ENCODE results near the gene DSEL. TPM values are rescaled to one million over a fixed set of nuclear protein-coding genes. Genes with fewer than 3 reads are reported as not detected.

The DSEL gene
- total RNA-seq, 1 donor from 2014 or later: 2.7 TPM

DNA sequence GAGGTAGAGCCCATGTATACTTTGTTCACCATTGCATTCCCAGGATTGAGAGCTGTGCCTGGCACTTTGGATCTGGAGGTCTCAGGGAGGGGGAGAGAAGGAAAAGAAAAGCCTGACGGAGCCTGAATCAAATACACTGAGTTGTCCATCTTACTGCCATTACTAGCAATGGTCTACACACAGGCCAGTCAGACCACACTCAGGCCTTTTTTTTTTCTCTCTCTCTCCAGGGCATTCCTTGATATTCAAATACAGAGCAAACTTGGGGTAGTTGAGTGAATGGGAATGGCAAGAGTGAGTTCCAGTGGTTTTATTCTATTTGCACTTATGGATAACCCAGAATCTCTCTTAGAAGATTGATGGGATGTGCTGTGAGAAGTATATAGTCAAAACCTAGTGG is 11.8 kb downstream of the DSEL start:
- H3K27ac Mint-ChIP-seq (ENCODE audit: unreplicated experiment): no peak overlapping the region
- TF ChIP-seq, protein P1, sequence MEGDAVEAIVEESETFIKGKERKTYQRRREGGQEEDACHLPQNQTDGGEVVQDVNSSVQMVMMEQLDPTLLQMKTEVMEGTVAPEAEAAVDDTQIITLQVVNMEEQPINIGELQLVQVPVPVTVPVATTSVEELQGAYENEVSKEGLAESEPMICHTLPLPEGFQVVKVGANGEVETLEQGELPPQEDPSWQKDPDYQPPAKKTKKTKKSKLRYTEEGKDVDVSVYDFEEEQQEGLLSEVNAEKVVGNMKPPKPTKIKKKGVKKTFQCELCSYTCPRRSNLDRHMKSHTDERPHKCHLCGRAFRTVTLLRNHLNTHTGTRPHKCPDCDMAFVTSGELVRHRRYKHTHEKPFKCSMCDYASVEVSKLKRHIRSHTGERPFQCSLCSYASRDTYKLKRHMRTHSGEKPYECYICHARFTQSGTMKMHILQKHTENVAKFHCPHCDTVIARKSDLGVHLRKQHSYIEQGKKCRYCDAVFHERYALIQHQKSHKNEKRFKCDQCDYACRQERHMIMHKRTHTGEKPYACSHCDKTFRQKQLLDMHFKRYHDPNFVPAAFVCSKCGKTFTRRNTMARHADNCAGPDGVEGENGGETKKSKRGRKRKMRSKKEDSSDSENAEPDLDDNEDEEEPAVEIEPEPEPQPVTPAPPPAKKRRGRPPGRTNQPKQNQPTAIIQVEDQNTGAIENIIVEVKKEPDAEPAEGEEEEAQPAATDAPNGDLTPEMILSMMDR (conservative IDR thresholded peaks at IDR 0.05): no peak
- no peaks in the 10 kb centered on the region for H3K9me3 Mint-ChIP-seq
- no peak overlapping the region for H3K4me3 Mint-ChIP-seq
- no peaks in the 10 kb centered on the region for H3K27me3 Mint-ChIP-seq (ENCODE audit: low read depth)
- no peak for DNase-seq (ENCODE audit: low read depth, low spot score)
- H3K4me1 Mint-ChIP-seq: no peaks in the 10 kb centered on the region
- no peaks in the 10 kb centered on the region for H3K36me3 Mint-ChIP-seq (ENCODE audit: low read depth)

DNA sequence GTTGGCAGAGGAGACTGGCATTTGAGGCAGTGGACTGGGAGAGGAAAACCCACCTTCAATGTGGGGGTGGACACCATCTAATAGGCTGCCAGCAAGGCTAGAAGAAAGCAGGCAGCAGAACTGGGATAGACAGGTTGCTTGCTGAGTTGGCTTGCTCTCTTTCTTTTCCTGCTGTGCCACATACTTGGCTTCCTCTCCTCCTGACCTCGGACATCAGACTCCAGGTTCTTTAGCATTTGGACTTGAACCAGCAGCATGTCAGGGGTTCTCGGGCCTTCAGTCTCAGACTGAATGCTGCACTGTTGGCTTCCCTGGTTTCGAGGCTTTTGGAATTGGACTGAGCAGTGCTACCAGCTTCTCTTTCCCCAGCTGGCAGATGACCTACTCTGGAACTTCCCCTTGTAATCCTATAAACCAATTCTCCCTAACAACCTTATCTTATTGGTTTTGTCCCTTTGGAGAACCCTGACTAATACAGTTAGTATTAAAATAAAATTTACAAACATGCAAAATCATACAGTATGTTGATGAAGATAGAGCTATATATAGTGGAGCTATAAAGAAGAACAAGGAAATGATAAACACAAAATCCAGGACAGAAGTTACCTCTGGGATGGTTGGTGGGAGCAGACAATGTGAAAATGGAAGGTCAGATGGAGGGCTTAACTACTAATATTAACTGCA is 15.9 kb downstream of the DSEL start:
- TF ChIP-seq, protein P1 (conservative IDR thresholded peaks at IDR 0.05): no peak
- Mint-ChIP-seq H3K9me3 (no peaks in the 10 kb centered on the region), H3K36me3 (ENCODE audit: low read depth) (no peaks in the 10 kb centered on the region)

DNA sequence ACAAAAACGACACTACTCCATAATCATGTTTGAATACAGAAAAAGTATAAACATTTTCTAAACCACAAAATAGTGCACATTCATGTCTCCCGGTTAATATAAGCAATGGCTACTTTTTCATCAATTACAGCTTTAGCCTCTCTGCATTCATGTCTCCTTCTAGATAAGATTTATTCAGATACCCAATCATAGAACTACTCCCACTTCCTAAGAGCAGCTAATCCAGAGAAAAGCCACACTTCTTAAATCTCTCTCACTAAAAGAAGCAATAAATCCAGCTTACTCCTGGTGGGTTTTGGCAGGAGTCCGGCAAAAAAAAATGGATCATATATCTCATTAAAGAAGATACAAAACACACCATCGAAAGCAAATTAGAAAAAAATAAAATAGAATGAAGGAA is 20.1 kb downstream of the DSEL start:
- Mint-ChIP-seq H3K9me3 (no peaks in the 10 kb centered on the region), H3K4me3 (no peak overlapping the region), H3K27ac (ENCODE audit: unreplicated experiment) (no peak overlapping the region), H3K36me3 (ENCODE audit: low read depth) (no peaks in the 10 kb centered on the region), H3K4me1 (no peaks in the 10 kb centered on the region), H3K27me3 (ENCODE audit: low read depth) (no peaks in the 10 kb centered on the region)
- no peak for DNase-seq (ENCODE audit: low read depth, low spot score)
- TF ChIP-seq, protein P1 (conservative IDR thresholded peaks at IDR 0.05): no peak

More for the DNA sequence above, 15.9 kb downstream of the DSEL start:
- Mint-ChIP-seq H3K27me3 (ENCODE audit: low read depth) (no peaks in the 10 kb centered on the region), H3K4me3 (no peak overlapping the region), H3K4me1 (no peaks in the 10 kb centered on the region), H3K27ac (ENCODE audit: unreplicated experiment) (no peak overlapping the region)
- no peak for DNase-seq (ENCODE audit: low read depth, low spot score)

DNA sequence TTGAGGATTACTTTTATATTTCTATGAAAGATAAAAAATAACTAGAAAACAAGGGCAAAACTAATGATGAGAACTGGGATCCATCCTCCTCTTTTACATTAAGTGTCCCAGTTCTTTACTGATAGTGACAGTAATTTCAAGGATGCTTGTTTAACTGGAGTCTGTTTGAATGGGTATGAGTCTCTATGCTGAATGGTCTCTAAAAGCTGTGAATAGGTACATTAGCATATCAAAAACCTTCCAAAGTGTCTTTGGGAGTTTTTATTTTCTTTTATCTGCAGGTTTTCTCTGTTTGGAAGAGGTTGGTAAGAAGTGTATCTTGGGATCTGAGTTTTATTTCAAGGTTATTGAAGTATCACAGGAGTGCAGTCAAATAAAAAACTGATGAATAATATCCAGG is 30.0 kb downstream of the DSEL start:
- TF ChIP-seq, protein P1 (conservative IDR thresholded peaks at IDR 0.05): no peak
- Mint-ChIP-seq H3K36me3 (ENCODE audit: low read depth) (no peaks in the 10 kb centered on the region), H3K4me1 (peaks cover 11% of the 10 kb centered on the region), H3K27me3 (ENCODE audit: low read depth) (no peaks in the 10 kb centered on the region), H3K9me3 (no peaks in the 10 kb centered on the region), H3K4me3 (no peak overlapping the region), H3K27ac (ENCODE audit: unreplicated experiment) (no peak overlapping the region)
- no peak for DNase-seq (ENCODE audit: low read depth, low spot score)

DNA sequence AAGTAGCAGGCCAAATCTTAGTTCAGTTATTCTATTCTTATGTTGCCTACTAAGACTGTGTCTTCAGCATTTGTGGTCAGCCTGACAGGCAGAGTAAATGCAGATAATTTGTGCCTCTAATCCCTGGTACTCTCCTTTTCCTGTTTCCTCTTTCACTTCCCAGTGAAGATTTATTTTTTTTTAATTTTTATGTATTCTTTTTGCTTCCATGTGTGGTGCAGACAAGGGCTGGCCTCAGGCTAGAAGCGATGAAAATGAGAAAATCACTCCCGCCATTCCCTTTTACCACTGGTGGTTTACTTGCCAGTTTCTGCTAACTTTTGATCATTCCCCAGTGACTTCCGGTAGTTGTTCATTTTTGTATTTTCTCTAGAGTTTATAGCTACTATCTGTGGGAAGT is 30.9 kb downstream of the DSEL start:
- no peaks in the 10 kb centered on the region for H3K36me3 Mint-ChIP-seq (ENCODE audit: low read depth)
- H3K9me3 Mint-ChIP-seq: no peaks in the 10 kb centered on the region
- peaks cover 11% of the 10 kb centered on the region for H3K4me1 Mint-ChIP-seq
- TF ChIP-seq, protein P1 (conservative IDR thresholded peaks at IDR 0.05): no peak
- no peaks in the 10 kb centered on the region for H3K27me3 Mint-ChIP-seq (ENCODE audit: low read depth)
- no peak for DNase-seq (ENCODE audit: low read depth, low spot score)
- H3K27ac Mint-ChIP-seq (ENCODE audit: unreplicated experiment): no peak overlapping the region
- no peak overlapping the region for H3K4me3 Mint-ChIP-seq

Measured in neural crest cell (in vitro differentiated cells).